A549 (cell line): ENCODE measurements around the gene MRPL23. TPM values are rescaled to one million over a fixed set of nuclear protein-coding genes. Genes with fewer than 3 reads are reported as not detected.

ENCODE experiments used
- ATAC-seq, 2 experiments: fragments of 200-7000 bp in 1 of 2; fragments of >200 bp in 1 of 2; cut with Nextera tagmentation in 1 of 2; cut with Tn5 transposase in 1 of 2; 3 replicates each; pipeline versions ENCODE4 v1.8.0 to v1.9.1; 2018 to 2020; ENCODE audit warnings: mild to moderate bottlenecking in 1 of 2, moderate library complexity in 1 of 2
- CTCF ChIA-PET: fragments of 300-600 bp; sonication (Branson Sonifier 250); formaldehyde crosslinking; extraction: SDS; loops from one replicate; lab custom pipeline; 2021; ENCODE audit warnings: antibody characterized with exemption, inconsistent platforms; lab: Yijun Ruan, JAX
- POLR2A ChIA-PET: fragments of 350-600 bp; formaldehyde crosslinking; extraction: SDS; loops from one replicate; lab custom pipeline; 2021; ENCODE audit warnings: antibody characterized with exemption, inconsistent platforms; lab: Yijun Ruan, JAX
- DNase-seq, 2 experiments: peaks; one replicate each; pipeline versions ENCODE4 v3.0.0 to v3.0.0-alpha.2; 2011 to 2016; ENCODE audit warnings: low read depth in 1 of 2, low spot score in 1 of 2
- FAIRE-seq: peaks from 2 replicates; lab custom pipeline; 2011; peaks lifted over from hg19 to GRCh38; lab: Jason Lieb, UNC
- H3K27ac ChIP-seq, 2 experiments: fragments of >200 bp; sonication (Bioruptor Twin); formaldehyde crosslinking; 3 replicates each; pipeline ENCODE4 v1.5.1; 2016 to 2017
- H3K4me1 ChIP-seq: fragments of >200 bp; sonication (Bioruptor Twin); formaldehyde crosslinking; 3 replicates; pipeline ENCODE4 v1.6.1; 2016
- H3K4me2 ChIP-seq: fragments of >200 bp; sonication (Bioruptor Twin); formaldehyde crosslinking; 3 replicates; pipeline ENCODE4 v1.6.1; 2016
- H3K4me3 ChIP-seq: fragments of >200 bp; sonication (Bioruptor Twin); formaldehyde crosslinking; 3 replicates; pipeline ENCODE4 v1.5.1; 2016
- H3K9me3 ChIP-seq: fragments of >200 bp; sonication (Bioruptor Twin); formaldehyde crosslinking; 3 replicates; pipeline ENCODE4 v1.6.1; 2016
- CEBPB ChIP-seq, 2 experiments: fragments of >200 bp in 1 of 2; sonication (Bioruptor Twin) in 1 of 2; formaldehyde crosslinking in 1 of 2; IDR thresholded peaks; 2 replicates each; pipeline ENCODE4 v1.6.1; 2012 to 2016
- EHF ChIP-seq: fragments of 250-450 bp; sonication (Bioruptor Pico); IDR thresholded peaks from 2 replicates; pipeline ENCODE4 v1.5.0; 2020; ENCODE audit warnings: mild to moderate bottlenecking
- ESRRA ChIP-seq: fragments of 150-350 bp; IDR thresholded peaks from 2 replicates; pipeline ENCODE4 v1.6.1; 2014; ENCODE audit warnings: mild to moderate bottlenecking, low read length, borderline replicate concordance
- GATA3 ChIP-seq: IDR thresholded peaks from 2 replicates; pipeline ENCODE4 v1.6.1; 2012; ENCODE audit warnings: borderline replicate concordance
- HEYL ChIP-seq: fragments of 250-450 bp; sonication (Bioruptor Pico); IDR thresholded peaks from 2 replicates; pipeline ENCODE4 v1.8.0; 2021; ENCODE audit warnings: mild to moderate bottlenecking, moderate library complexity
- HOXA7 ChIP-seq: fragments of 250-450 bp; sonication (Bioruptor Pico); IDR thresholded peaks from 2 replicates; pipeline ENCODE4 v1.5.0; 2020; ENCODE audit warnings: mild to moderate bottlenecking, moderate library complexity
- JUNB ChIP-seq: fragments of >200 bp; sonication (Bioruptor Twin); formaldehyde crosslinking; IDR thresholded peaks from 2 replicates; pipeline ENCODE4 v1.6.1; 2016
- MAZ ChIP-seq: fragments of 150-350 bp; IDR thresholded peaks from 2 replicates; pipeline ENCODE4 v1.6.1; 2014; ENCODE audit warnings: antibody characterized with exemption, low read depth, low read length, borderline replicate concordance
- NPAS2 ChIP-seq: fragments of 250-450 bp; sonication (Bioruptor Pico); IDR thresholded peaks from 2 replicates; pipeline ENCODE4 v1.8.0; 2022; ENCODE audit warnings: mild to moderate bottlenecking, moderate library complexity, borderline replicate concordance
- PHF8 ChIP-seq: fragments of 200-600 bp; sonication (generic); IDR thresholded peaks from 2 replicates; pipeline ENCODE4 v1.6.1; 2016; ENCODE audit warnings: low read depth, mild to moderate bottlenecking, antibody characterized with exemption, moderate library complexity, borderline replicate concordance
- POLR2A ChIP-seq: IDR thresholded peaks from 2 replicates; pipeline ENCODE4 v1.6.1; 2012; ENCODE audit warnings: mild to moderate bottlenecking, low read length
- RCOR1 ChIP-seq: fragments of 150-350 bp; IDR thresholded peaks from 2 replicates; pipeline ENCODE4 v1.6.1; 2014; ENCODE audit warnings: antibody characterized with exemption, low read length, low read depth
- RNF2 ChIP-seq: fragments of 200-600 bp; sonication (generic); IDR thresholded peaks from 2 replicates; pipeline ENCODE4 v1.6.1; 2016; ENCODE audit warnings: low read depth, mild to moderate bottlenecking, antibody characterized with exemption, moderate library complexity, borderline replicate concordance
- TP53 ChIP-seq: fragments of 250-450 bp; sonication (Bioruptor Pico); IDR thresholded peaks from 2 replicates; pipeline ENCODE4 v1.5.0; 2021; ENCODE audit warnings: mild to moderate bottlenecking, moderate library complexity
- ZFP36 ChIP-seq: fragments of 450-650 bp; IDR thresholded peaks from 2 replicates; pipeline ENCODE4 v1.6.1; 2014; ENCODE audit warnings: borderline replicate concordance; ENCODE audit not compliant: partially characterized antibody
- ZNF302 ChIP-seq: fragments of 250-450 bp; sonication (Bioruptor Pico); IDR thresholded peaks from 2 replicates; pipeline ENCODE4 v1.9.0; 2021; ENCODE audit warnings: inconsistent platforms, mild to moderate bottlenecking, moderate library complexity
- WGBS: methylation state at CpG from one replicate; pipeline ENCODE4 v1.1.6; 2017; ENCODE audit errors: missing lambda C conversion rate; 5-methylcytosine and 5-hydroxymethylcytosine counted together
- polyA plus RNA-seq, 4 experiments: library from polyadenylated mRNA; depleted of rRNA in 3 of 4; stranded (reverse); fragments of >200 nt; fragmentation: RNase III in 1 of 4; extraction: RNeasy Plus Mini Kit Qiagen cat#74134 plus additional on column Dnase treatment in 1 of 4; gene quantifications; 2 replicates in 3 of 4; 3 replicates in 1 of 4; pipeline ENCODE4 v1.2.3, GENCODE V29; 2011 to 2017
- TF ChIP-seq, protein P1 (sequence below): fragments of >200 bp; sonication (Bioruptor Twin); formaldehyde crosslinking; IDR thresholded peaks from 3 replicates; pipeline ENCODE4 v1.5.1; 2016
- TF ChIP-seq, protein P2 (sequence below): fragments of 150-350 bp; IDR thresholded peaks from 2 replicates; pipeline ENCODE4 v1.6.1; 2014; ENCODE audit warnings: low read depth, mild to moderate bottlenecking, low read length
- TF ChIP-seq, protein P3 (sequence below): IDR thresholded peaks from 2 replicates; pipeline ENCODE4 v1.6.1; 2012; ENCODE audit warnings: low read depth, borderline replicate concordance

MRPL23 gene
- polyA plus RNA-seq, 2 of the 4 experiments (the other 2 are of a cell fraction), result 77.7 to 160 TPM

DNA sequence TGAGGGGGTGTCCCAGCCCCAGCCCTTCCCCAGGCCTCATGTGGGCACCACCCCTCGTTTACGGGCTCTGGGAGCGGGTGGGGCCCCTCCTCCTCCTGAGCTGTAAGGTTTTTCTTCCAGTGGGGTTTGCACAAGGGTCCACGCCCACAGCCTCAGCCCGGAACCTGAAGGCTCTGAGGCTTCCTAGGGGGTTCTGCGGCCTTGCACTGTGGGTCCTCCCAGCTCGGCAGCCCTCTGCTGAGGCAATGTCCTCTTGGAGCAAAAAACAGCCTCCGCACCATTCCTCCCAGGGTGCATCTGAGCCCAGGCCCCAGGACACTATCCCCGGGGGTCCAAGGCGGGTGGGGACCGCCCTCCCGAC is 36.4 kb downstream of the MRPL23 start:
- Histone ChIP-seq H3K4me3 (no peak overlapping the region), H3K4me1 (no peaks in the 10 kb centered on the region), H3K9me3 (no peaks in the 10 kb centered on the region), H3K27ac (no peak overlapping the region), H3K4me2 (no peak overlapping the region)
- ChIA-PET CTCF (interaction anchor here (0.7 to 1.1 kb wide), 4 partner anchors 18 to 331 kb away, joined by 3 to 5 read pairs (median 4); no protein-coding TSS in a partner anchor), POLR2A (no interaction called here)
- DNase-seq (peak in 1 of 2 experiments; percentile 0), FAIRE-seq (no peak), ATAC-seq (no peak)
- WGBS, result 75% methylated on average over 5 of the region's 12 CpGs
- TF ChIP-seq TP53 (CRISPR knock-in tag), result no peak
- TF ChIP-seq JUNB, result no peak
- TF ChIP-seq, protein P1, sequence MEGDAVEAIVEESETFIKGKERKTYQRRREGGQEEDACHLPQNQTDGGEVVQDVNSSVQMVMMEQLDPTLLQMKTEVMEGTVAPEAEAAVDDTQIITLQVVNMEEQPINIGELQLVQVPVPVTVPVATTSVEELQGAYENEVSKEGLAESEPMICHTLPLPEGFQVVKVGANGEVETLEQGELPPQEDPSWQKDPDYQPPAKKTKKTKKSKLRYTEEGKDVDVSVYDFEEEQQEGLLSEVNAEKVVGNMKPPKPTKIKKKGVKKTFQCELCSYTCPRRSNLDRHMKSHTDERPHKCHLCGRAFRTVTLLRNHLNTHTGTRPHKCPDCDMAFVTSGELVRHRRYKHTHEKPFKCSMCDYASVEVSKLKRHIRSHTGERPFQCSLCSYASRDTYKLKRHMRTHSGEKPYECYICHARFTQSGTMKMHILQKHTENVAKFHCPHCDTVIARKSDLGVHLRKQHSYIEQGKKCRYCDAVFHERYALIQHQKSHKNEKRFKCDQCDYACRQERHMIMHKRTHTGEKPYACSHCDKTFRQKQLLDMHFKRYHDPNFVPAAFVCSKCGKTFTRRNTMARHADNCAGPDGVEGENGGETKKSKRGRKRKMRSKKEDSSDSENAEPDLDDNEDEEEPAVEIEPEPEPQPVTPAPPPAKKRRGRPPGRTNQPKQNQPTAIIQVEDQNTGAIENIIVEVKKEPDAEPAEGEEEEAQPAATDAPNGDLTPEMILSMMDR, result no peak

DNA sequence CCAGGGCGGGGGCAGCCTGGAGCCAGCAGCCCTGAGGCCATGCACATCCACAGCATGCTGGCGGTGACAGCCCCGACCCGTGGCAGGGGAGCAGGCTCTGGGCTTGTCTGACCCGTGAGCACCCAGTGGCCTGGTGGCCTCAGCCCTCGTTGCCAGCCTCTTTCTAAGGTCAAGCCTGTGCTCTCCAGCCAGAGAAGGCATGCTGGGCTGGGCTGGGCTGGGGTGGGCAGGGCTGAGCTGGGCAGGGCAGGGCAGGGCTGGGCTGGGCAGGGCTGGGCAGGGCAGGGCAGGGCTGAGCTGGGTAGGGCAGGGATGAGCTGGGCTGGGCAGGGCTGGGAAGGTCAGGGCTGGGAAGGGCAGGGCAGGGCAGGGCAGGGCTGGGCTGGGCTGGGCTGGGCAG is 39.9 kb downstream of the MRPL23 start:
- Histone ChIP-seq H3K4me3 (no peak overlapping the region), H3K4me1 (no peaks in the 10 kb centered on the region), H3K4me2 (no peak overlapping the region), H3K27ac (no peak overlapping the region), H3K9me3 (no peaks in the 10 kb centered on the region)
- WGBS, result no CpG with 5 or more reads among the region's 6 CpGs
- CTCF ChIA-PET, result interaction anchor here (0.6 to 2.5 kb wide), 6 partner anchors 10 to 335 kb away, joined by 3 to 16 read pairs (median 4); no protein-coding TSS in a partner anchor
- POLR2A ChIA-PET, result no interaction called here
- DNase-seq (no peak), ATAC-seq (peak; percentile 65 to 74), FAIRE-seq (no peak)
- TF ChIP-seq EHF (CRISPR knock-in tag) (no peak), GATA3 (no peak), JUNB (no peak), NPAS2 (CRISPR knock-in tag) (no peak), PHF8 (no peak), CEBPB (IDR thresholded peaks at IDR 0.05) (no peak), ESRRA (no peak), POLR2A (no peak), ZFP36 (no peak), ZNF302 (CRISPR knock-in tag) (no peak), MAZ (no peak)
- TF ChIP-seq, protein P2, sequence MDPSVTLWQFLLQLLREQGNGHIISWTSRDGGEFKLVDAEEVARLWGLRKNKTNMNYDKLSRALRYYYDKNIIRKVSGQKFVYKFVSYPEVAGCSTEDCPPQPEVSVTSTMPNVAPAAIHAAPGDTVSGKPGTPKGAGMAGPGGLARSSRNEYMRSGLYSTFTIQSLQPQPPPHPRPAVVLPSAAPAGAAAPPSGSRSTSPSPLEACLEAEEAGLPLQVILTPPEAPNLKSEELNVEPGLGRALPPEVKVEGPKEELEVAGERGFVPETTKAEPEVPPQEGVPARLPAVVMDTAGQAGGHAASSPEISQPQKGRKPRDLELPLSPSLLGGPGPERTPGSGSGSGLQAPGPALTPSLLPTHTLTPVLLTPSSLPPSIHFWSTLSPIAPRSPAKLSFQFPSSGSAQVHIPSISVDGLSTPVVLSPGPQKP, result no peak
- TF ChIP-seq, protein P3, sequence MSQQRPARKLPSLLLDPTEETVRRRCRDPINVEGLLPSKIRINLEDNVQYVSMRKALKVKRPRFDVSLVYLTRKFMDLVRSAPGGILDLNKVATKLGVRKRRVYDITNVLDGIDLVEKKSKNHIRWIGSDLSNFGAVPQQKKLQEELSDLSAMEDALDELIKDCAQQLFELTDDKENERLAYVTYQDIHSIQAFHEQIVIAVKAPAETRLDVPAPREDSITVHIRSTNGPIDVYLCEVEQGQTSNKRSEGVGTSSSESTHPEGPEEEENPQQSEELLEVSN, result no peak

DNA sequence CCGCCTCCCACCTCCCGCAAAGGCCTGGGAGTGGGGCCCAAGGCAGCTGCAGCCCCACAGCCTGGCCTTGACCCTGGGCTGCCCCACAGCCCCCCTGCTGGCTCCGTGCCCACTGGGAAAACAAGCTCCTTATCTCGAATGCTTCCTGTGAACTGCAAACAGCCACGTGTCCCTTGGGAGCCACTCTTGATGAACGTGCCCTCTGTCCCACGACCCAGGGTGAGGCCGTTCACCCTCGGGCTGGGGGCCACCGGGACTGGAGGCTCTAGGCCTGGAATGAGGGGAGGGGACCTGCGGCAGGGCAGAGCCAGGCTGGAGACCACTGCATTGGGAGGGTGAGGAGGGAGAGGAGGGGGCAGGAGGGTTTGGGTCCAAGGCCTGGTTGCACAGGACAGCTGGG is 41.0 kb downstream of the MRPL23 start:
- H3K9me3 ChIP-seq, result no peaks in the 10 kb centered on the region
- no peak for TF ChIP-seq HOXA7 (CRISPR knock-in tag)
- no peak for TF ChIP-seq RCOR1
- TF ChIP-seq GATA3, result no peak
- no peak for TF ChIP-seq HEYL (CRISPR knock-in tag)
- no peak for TF ChIP-seq RNF2
- H3K27ac ChIP-seq, result no peak overlapping the region
- ChIA-PET POLR2A (no interaction called here), CTCF (interaction anchor here (0.9 to 2.8 kb wide), 3 partner anchors 13 to 294 kb away, joined by 3 to 9 read pairs (median 8); no protein-coding TSS in a partner anchor)
- no peak overlapping the region for H3K4me2 ChIP-seq
- no peaks in the 10 kb centered on the region for H3K4me1 ChIP-seq
- DNase-seq, result no peak
- ATAC-seq, result no peak
- WGBS, result no CpG with 5 or more reads among the region's 11 CpGs
- no peak overlapping the region for H3K4me3 ChIP-seq
- no peak for FAIRE-seq
